ENCODE results near the gene CRTC1. TPM values are rescaled to one million over a fixed set of nuclear protein-coding genes. Genes with fewer than 3 reads are reported as not detected.

Gene CRTC1, protein sequence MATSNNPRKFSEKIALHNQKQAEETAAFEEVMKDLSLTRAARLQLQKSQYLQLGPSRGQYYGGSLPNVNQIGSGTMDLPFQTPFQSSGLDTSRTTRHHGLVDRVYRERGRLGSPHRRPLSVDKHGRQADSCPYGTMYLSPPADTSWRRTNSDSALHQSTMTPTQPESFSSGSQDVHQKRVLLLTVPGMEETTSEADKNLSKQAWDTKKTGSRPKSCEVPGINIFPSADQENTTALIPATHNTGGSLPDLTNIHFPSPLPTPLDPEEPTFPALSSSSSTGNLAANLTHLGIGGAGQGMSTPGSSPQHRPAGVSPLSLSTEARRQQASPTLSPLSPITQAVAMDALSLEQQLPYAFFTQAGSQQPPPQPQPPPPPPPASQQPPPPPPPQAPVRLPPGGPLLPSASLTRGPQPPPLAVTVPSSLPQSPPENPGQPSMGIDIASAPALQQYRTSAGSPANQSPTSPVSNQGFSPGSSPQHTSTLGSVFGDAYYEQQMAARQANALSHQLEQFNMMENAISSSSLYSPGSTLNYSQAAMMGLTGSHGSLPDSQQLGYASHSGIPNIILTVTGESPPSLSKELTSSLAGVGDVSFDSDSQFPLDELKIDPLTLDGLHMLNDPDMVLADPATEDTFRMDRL
- 1.2 and 2.0 TPM in 2 replicates for total RNA-seq

DNA sequence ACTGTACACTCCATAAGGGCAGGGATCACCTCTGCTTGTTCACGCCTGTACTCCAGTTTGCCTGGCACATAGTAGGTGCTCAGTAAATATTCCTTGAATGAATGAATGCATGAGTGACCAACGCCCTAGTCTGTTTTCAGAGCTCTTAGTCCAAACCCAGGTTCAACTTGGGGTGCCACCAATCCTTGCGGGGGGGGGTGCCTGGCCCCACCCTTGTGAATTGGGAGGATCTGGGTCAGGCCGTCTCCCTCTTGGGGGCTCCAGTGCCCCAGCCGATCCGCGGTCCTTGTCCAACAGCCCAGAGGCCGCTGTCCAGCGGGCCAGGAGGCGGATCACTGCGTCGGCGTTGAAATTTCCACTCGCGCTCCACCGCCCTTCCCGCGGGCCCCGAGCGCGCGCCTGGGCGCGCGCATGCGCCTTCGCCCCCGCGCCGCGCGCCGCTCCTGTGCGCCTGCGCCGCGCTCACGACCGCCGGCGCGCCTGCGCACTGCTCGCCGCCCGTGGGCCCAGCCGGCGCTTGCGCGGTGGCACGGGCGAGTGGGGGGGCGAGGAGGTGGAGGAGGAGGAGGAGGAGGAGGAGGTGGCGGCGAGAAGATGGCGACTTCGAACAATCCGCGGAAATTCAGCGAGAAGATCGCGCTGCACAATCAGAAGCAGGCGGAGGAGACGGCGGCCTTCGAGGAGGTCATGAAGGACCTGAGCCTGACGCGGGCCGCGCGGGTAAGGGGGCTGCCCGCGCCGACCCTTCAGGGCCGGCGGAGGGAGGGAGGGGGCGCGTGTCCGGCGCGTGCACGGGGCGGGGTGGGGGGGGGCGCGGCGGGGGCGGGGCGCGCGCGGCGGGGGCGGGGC lies at the start of gene CRTC1:
TSS of gene CRTC1 (plus strand) at position 572 of the 849 bp plus-strand sequence. CDS start at position 595, 23 bp downstream.

GRCh38 chr19:18636969-18637629 lies 46.4 kb upstream of the CRTC1 start, which contains the start of gene KLHL26:
TSS of gene KLHL26 (plus strand) at chr19:18637028. CDS start at chr19:18637055, 27 bp downstream.

GRCh38 chr19:18790566-18791314 lies 107.3 kb downstream of the CRTC1 start, which contains the start of gene COMP:
TSS of gene COMP (minus strand) at chr19:18791305. CDS start at chr19:18791269, 36 bp downstream.

GRCh38 chr19:18831524-18832305 lies 148.2 kb downstream of the CRTC1 start, which contains the start of gene UPF1:
TSS of gene UPF1 (plus strand) at chr19:18831959. CDS start at chr19:18832210, 251 bp downstream.

Other genes starting within 250 kb of the CRTC1 start
- 29.9 and 43.0 TPM in 2 replicates for gene ISYNA1, start 245.5 kb upstream of the CRTC1 start, total RNA-seq
- 9.6 and 9.7 TPM in 2 replicates for gene ELL, start 161.6 kb upstream of the CRTC1 start, total RNA-seq
- 217 and 236 TPM in 2 replicates for gene FKBP8, start 140.1 kb upstream of the CRTC1 start, total RNA-seq
- 161 and 183 TPM in 2 replicates for gene KXD1, start 125.8 kb upstream of the CRTC1 start, total RNA-seq
- 865 and 938 TPM in 2 replicates for gene UBA52, start 111.8 kb upstream of the CRTC1 start, total RNA-seq
- 73.0 and 79.5 TPM in 2 replicates for gene REX1BD, start 94.9 kb upstream of the CRTC1 start, total RNA-seq
- gene CRLF1, start 76.9 kb upstream of the CRTC1 start, total RNA-seq = 0.74 and 1.3 TPM in 2 replicates
- gene TMEM59L, start 70.8 kb upstream of the CRTC1 start, total RNA-seq = under 0.01 TPM in 1 of 2 replicates, not detected in the other
- 2.8 and 3.4 TPM in 2 replicates for gene KLHL26, start 46.7 kb upstream of the CRTC1 start, total RNA-seq
- gene COMP, start 107.6 kb downstream of the CRTC1 start, total RNA-seq = not detected in 2 replicates
- 42.7 and 45.6 TPM in 2 replicates for gene UPF1, start 148.3 kb downstream of the CRTC1 start, total RNA-seq
- gene CERS1, start 212.5 kb downstream of the CRTC1 start, total RNA-seq = 0.34 and 1.5 TPM in 2 replicates
- gene COPE, start 235.7 kb downstream of the CRTC1 start, total RNA-seq = 357 and 370 TPM in 2 replicates
- 64.8 and 77.8 TPM in 2 replicates for gene DDX49, start 236.0 kb downstream of the CRTC1 start, total RNA-seq